ENCODE data around the gene PSEN2. TPM values are rescaled to one million over a fixed set of nuclear protein-coding genes. Genes with fewer than 3 reads are reported as not detected.

Gene PSEN2
- total RNA-seq, 4 donors from 2014 or later, result 37.8 to 56.9 (median 47.1) TPM

- Histone ChIP-seq H3K27me3 (peaks cover 0 to 3% (median 0%) of the 10 kb centered on the region in 4 donors), H3K36me3 (no peaks in the 10 kb centered on the region), H3K4me1 (peaks cover 15 to 48% (median 40%) of the 10 kb centered on the region in 4 donors), H3K27ac (replicated peaks in 1 of 4) (peak overlapping the region; percentile 88 to 91 (median 88)), H3K9me3 (no peaks in the 10 kb centered on the region), H3K4me3 (peak overlapping the region; percentile 88 to 91 (median 88))
- TF ChIP-seq EP300 (IDR thresholded peaks at IDR 0.05) (no peak), POLR2AphosphoS5 (IDR thresholded peaks at IDR 0.05) (no peak), POLR2A (IDR thresholded peaks at IDR 0.05; ENCODE audit: low read depth) (no peak), CTCF (IDR thresholded peaks at IDR 0.05) (no peak)
- intact Hi-C loops (cut with DNase I), result no loop called here
- peak; percentile 55 for DNase-seq (ENCODE audit: extremely low spot score)
- 32% methylated on average over 5 of the region's 7 CpGs for WGBS
Measured at GRCh38 chr1:226870026-226870400, 403 bp upstream of the PSEN2 start.

- 85% methylated on average over 10 of the region's 14 CpGs for WGBS
- H3K27me3 ChIP-seq, result peaks cover 0 to 3% (median 0%) of the 10 kb centered on the region in 4 donors
- intact Hi-C loops (cut with DNase I), result no loop called here
- H3K4me3 ChIP-seq, result peak overlapping the region; percentile 88 to 91 (median 88)
- no peaks in the 10 kb centered on the region for H3K9me3 ChIP-seq
- DNase-seq (ENCODE audit: extremely low spot score), result peak; percentile 81
- TF ChIP-seq CTCF (IDR thresholded peaks at IDR 0.05) (no peak), POLR2AphosphoS5 (IDR thresholded peaks at IDR 0.05) (no peak), POLR2A (IDR thresholded peaks at IDR 0.05; ENCODE audit: low read depth) (no peak), EP300 (IDR thresholded peaks at IDR 0.05) (no peak)
- H3K27ac ChIP-seq (replicated peaks in 1 of 4), result peak overlapping the region in 2 of 4 donors; percentile 88
- peaks cover 0 to 10% (median 7%) of the 10 kb centered on the region in 4 donors for H3K36me3 ChIP-seq
- peaks cover 17 to 52% (median 50%) of the 10 kb centered on the region in 4 donors for H3K4me1 ChIP-seq
Measured at GRCh38 chr1:226871636-226872327, 1.4 kb downstream of the PSEN2 start.

DNA sequence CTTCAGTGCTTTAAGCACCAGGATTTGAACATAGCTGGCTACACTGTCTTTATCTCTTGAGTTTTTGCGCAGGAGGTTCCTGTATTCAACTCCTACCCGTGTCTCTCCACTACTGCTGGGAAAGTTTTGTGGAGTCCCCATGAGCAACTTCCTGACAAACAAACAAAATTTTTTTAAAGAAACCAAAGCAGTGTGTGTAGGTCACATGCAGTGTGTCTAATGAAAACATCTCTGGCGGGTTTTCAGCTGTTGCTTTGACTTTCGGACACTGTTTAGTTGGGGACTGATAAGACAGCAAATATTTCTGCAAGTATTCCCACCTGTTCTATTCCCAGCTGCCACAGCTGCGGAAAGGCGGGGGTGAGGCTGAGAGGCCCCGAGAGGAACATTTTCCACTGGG is 2.0 kb downstream of the PSEN2 start:
- TF ChIP-seq EP300 (IDR thresholded peaks at IDR 0.05) (no peak), POLR2AphosphoS5 (IDR thresholded peaks at IDR 0.05) (no peak), CTCF (IDR thresholded peaks at IDR 0.05) (no peak), POLR2A (IDR thresholded peaks at IDR 0.05; ENCODE audit: low read depth) (no peak)
- H3K9me3 ChIP-seq, result no peaks in the 10 kb centered on the region
- peak overlapping the region in 1 of 4 donors; percentile 88 for H3K4me3 ChIP-seq
- DNase-seq (ENCODE audit: extremely low spot score), result no peak
- H3K36me3 ChIP-seq, result peaks cover 0 to 17% (median 13%) of the 10 kb centered on the region in 4 donors
- peaks cover 0 to 3% (median 0%) of the 10 kb centered on the region in 4 donors for H3K27me3 ChIP-seq
- H3K4me1 ChIP-seq, result peaks cover 17 to 52% (median 50%) of the 10 kb centered on the region in 4 donors
- intact Hi-C loops (cut with DNase I), result no loop called here
- WGBS, result 85% methylated on average over 7 of the region's 7 CpGs
- no peak overlapping the region for H3K27ac ChIP-seq (replicated peaks in 1 of 4)

DNA sequence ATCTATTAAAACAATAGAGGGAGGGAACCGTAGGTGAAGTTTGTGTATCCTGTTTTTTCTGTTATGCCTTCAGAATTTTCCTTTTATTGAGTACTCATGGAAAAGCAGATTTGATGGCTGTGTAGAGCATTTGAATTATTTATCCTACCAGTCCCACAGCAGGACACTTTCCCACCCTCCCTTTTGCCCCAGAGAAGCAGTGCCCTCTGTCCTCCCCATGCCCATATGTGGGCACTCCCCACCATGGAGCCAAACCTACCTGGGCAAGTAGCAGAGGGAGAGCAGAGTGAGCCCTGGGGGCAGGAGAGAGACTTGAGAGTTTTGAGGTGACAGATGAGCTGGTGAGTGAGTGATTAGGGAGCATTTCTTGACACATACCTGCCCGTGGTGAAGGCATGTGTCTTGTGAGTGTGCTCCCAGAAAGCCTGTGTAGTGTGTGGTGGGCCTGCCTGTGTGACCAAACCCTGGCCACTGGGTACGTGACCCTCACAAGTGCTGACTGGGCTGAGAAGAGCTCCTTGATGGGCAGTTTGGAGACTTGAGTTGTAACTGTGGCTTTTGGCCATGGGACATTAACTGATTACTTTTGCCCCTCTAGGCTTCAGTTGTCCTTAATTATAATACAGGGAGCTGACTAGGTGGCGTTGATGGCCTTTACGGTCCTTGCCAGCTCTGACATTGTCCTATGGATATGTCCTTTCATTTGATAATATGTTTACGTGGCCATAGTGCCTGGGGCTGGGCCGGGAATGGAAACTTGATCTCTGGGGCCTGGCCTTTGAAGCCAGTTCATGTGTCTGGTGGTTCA is 3.6 kb downstream of the PSEN2 start:
- Histone ChIP-seq H3K9me3 (no peaks in the 10 kb centered on the region), H3K36me3 (peaks cover 0 to 32% (median 21%) of the 10 kb centered on the region in 4 donors), H3K4me1 (peaks cover 17 to 52% (median 50%) of the 10 kb centered on the region in 4 donors), H3K27me3 (no peaks in the 10 kb centered on the region), H3K27ac (replicated peaks in 1 of 4) (no peak overlapping the region), H3K4me3 (no peak overlapping the region)
- TF ChIP-seq EP300 (IDR thresholded peaks at IDR 0.05) (no peak), POLR2AphosphoS5 (IDR thresholded peaks at IDR 0.05) (no peak), CTCF (IDR thresholded peaks at IDR 0.05) (no peak), POLR2A (IDR thresholded peaks at IDR 0.05; ENCODE audit: low read depth) (no peak)
- 87% methylated on average over 6 of the region's 7 CpGs for WGBS
- intact Hi-C loops (cut with DNase I), result no loop called here
- peak; percentile 78 for DNase-seq (ENCODE audit: extremely low spot score)

All from esophagus muscularis mucosa (tissue), 4 donors.